Measurements from ENCODE around the gene NT5C1A.

NT5C1A gene

DNA sequence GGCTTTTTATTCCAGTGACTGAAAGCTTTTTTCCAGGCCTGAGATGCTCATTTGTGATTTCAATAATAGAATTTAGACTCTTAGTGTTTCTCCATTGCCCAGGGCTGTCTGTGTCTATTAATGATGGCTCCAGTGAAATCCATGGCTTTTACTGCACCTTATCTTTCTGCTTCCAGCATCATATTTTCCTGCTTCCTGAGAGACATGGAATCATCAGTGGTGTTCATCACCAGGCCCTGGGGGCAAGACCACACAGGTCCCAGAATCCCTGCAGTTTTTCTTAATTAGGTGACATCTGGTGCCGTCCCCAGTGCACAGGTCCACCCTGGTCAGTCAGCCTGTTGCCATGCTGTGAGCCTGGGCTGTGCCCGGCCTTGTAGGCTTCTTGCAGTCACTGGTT, 15.5 kb downstream of the NT5C1A start:
- H3K36me3 ChIP-seq (ENCODE audit: insufficient read depth, low read length) = no peaks in the 10 kb centered on the region
- TF ChIP-seq CTCF (conservative IDR thresholded peaks at IDR 0.05; ENCODE audit: low read length) = no peak
- TF ChIP-seq EZH2phosphoT487 (IDR thresholded peaks at IDR 0.05; ENCODE audit: borderline replicate concordance) = no peak
- no peaks in the 10 kb centered on the region for H3F3A ChIP-seq (ENCODE audit: low read depth)
- peaks cover 6% of the 10 kb centered on the region for H3K4me1 ChIP-seq (ENCODE audit: insufficient read depth, low read length, poor library complexity, severe bottlenecking)
- no peak overlapping the region for H3K9ac ChIP-seq (ENCODE audit: low read depth, low read length, poor library complexity, severe bottlenecking)
- no peaks in the 10 kb centered on the region for H3K79me2 ChIP-seq (ENCODE audit: insufficient read depth, low read length)
- H4K20me1 ChIP-seq (ENCODE audit: insufficient read depth, low read length, poor library complexity, severe bottlenecking) = no peaks in the 10 kb centered on the region
- no peaks in the 10 kb centered on the region for H3K9me3 ChIP-seq (ENCODE audit: insufficient read depth, low read depth, low read length)
- no peak overlapping the region for H2AFZ ChIP-seq (ENCODE audit: low read length)
- no peak overlapping the region for H3K4me3 ChIP-seq (ENCODE audit: low read length, poor library complexity, severe bottlenecking)
- no peak overlapping the region for H3K4me2 ChIP-seq (ENCODE audit: low read depth, low read length, poor library complexity, severe bottlenecking)
- H3K27me3 ChIP-seq (ENCODE audit: insufficient read depth, low read length, poor library complexity, severe bottlenecking) = no peaks in the 10 kb centered on the region
- no peaks in the 10 kb centered on the region for H3K9me2 ChIP-seq (replicated peaks; ENCODE audit: low read depth, low read length)

DNA sequence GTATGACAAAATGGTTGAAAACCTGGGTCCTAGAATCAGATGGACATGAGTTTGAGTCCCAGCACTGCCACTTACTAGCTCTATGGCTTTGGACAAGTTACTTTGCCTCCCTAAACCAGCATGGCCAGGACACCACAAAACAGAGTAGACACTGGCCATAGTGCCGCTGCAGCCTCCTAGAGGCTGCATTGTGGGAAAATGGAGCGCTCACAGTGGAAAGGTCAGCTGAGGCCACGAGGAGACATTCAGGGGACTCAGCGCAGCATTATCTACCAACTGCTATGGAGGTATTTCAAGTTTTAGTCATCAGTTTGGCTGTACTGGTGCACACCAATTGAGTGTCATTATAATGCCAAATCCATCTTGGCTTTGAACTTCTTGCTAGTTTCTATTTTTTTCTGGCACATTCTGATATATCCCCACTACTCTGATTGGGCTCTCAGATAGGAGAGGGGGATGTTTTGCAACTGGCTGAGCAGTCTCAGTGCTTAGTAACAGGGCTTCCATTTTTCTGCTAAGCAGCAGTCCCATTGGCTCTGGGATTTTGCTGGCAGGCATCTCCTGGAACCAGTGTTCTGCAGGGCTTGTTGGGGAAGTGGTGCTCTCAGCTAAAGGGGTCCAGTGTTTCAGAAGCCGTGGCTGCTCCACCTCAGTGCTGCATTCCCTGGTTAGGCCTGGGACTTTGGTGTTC, 16.2 kb downstream of the NT5C1A start:
- Histone ChIP-seq H4K20me1 (ENCODE audit: insufficient read depth, low read length, poor library complexity, severe bottlenecking) (no peaks in the 10 kb centered on the region), H3K9ac (ENCODE audit: low read depth, low read length, poor library complexity, severe bottlenecking) (no peak overlapping the region), H3K4me2 (ENCODE audit: low read depth, low read length, poor library complexity, severe bottlenecking) (no peak overlapping the region), H2AFZ (ENCODE audit: low read length) (no peak overlapping the region), H3K27me3 (ENCODE audit: insufficient read depth, low read length, poor library complexity, severe bottlenecking) (no peaks in the 10 kb centered on the region), H3K79me2 (ENCODE audit: insufficient read depth, low read length) (no peaks in the 10 kb centered on the region), H3K9me3 (ENCODE audit: insufficient read depth, low read depth, low read length) (no peaks in the 10 kb centered on the region), H3K4me3 (ENCODE audit: low read length, poor library complexity, severe bottlenecking) (no peak overlapping the region), H3K36me3 (ENCODE audit: insufficient read depth, low read length) (no peaks in the 10 kb centered on the region), H3F3A (ENCODE audit: low read depth) (no peaks in the 10 kb centered on the region), H3K4me1 (ENCODE audit: insufficient read depth, low read length, poor library complexity, severe bottlenecking) (peaks cover 6% of the 10 kb centered on the region), H3K9me2 (replicated peaks; ENCODE audit: low read depth, low read length) (no peaks in the 10 kb centered on the region)
- TF ChIP-seq CTCF (conservative IDR thresholded peaks at IDR 0.05; ENCODE audit: low read length) = no peak

- Histone ChIP-seq H2AFZ (ENCODE audit: low read length) (peak overlapping the region; percentile 58; the same call in 1 of the 2 replicates), H3K9ac (ENCODE audit: low read depth, low read length, poor library complexity, severe bottlenecking) (no peak overlapping the region), H3K27me3 (ENCODE audit: insufficient read depth, low read length, poor library complexity, severe bottlenecking) (no peaks in the 10 kb centered on the region), H3K4me2 (ENCODE audit: low read depth, low read length, poor library complexity, severe bottlenecking) (no peak overlapping the region), H3K4me1 (ENCODE audit: insufficient read depth, low read length, poor library complexity, severe bottlenecking) (peaks cover 6% of the 10 kb centered on the region), H3K9me3 (ENCODE audit: insufficient read depth, low read depth, low read length) (no peaks in the 10 kb centered on the region), H3K79me2 (ENCODE audit: insufficient read depth, low read length) (no peaks in the 10 kb centered on the region), H3K4me3 (ENCODE audit: low read length, poor library complexity, severe bottlenecking) (no peak overlapping the region), H3K36me3 (ENCODE audit: insufficient read depth, low read length) (no peaks in the 10 kb centered on the region), H3F3A (ENCODE audit: low read depth) (no peaks in the 10 kb centered on the region), H3K9me2 (replicated peaks; ENCODE audit: low read depth, low read length) (no peaks in the 10 kb centered on the region), H4K20me1 (ENCODE audit: insufficient read depth, low read length, poor library complexity, severe bottlenecking) (no peaks in the 10 kb centered on the region)
- TF ChIP-seq EZH2phosphoT487 (IDR thresholded peaks at IDR 0.05; ENCODE audit: borderline replicate concordance) (no peak), CTCF (conservative IDR thresholded peaks at IDR 0.05; ENCODE audit: low read length) (no peak)
These were observed 17.6 kb downstream of the NT5C1A start for GRCh38 chr1:39654291-39654690.
